Activated B cell treated with CpG ODN at 0.5 μM for 24 hours (primary cell): Measurements from ENCODE around the gene RGS7. TPM values are rescaled to one million over a fixed set of nuclear protein-coding genes. Genes with fewer than 3 reads are reported as not detected.

ENCODE experiments used
- ATAC-seq: fragments of 200-7000 bp; cut with Tn5 transposase; one replicate; pipeline ENCODE4 v1.10.0; 2021; ENCODE audit warnings: low read depth, mild to moderate bottlenecking, moderate library complexity
- CTCF ChIA-PET: fragments of 350-600 bp; sonication (Branson Sonifier 250); formaldehyde crosslinking; loops from one replicate; lab custom pipeline; 2021; ENCODE audit warnings: antibody characterized with exemption; lab: Charles Lee
- POLR2A ChIA-PET: fragments of 350-600 bp; sonication (Branson Sonifier 250); formaldehyde crosslinking; loops from one replicate; lab custom pipeline; 2021; ENCODE audit warnings: antibody characterized with exemption; lab: Charles Lee
- DNase-seq: peaks from one replicate; pipeline ENCODE4 v3.0.0; 2022
- H3K27ac Mint-ChIP-seq: one replicate; pipeline ENCODE4 v1.8.0; 2020; ENCODE audit warnings: mixed read lengths
- H3K27me3 Mint-ChIP-seq: one replicate; pipeline ENCODE4 v1.8.0; 2021; ENCODE audit warnings: mixed read lengths
- H3K36me3 Mint-ChIP-seq: one replicate; pipeline ENCODE4 v1.8.0; 2021; ENCODE audit warnings: low read depth, mixed read lengths
- H3K4me1 Mint-ChIP-seq: one replicate; pipeline ENCODE4 v1.8.0; 2021; ENCODE audit warnings: mixed read lengths
- H3K4me3 Mint-ChIP-seq: one replicate; pipeline ENCODE4 v1.8.0; 2020; ENCODE audit warnings: mild to moderate bottlenecking, mixed read lengths
- H3K9me3 Mint-ChIP-seq: one replicate; pipeline ENCODE4 v1.8.0; 2020; ENCODE audit warnings: mixed read lengths
- CTCF ChIP-seq: fragments of 200-600 bp; IDR thresholded peaks from one replicate; pipeline ENCODE4 v1.8.0; 2022; ENCODE audit warnings: antibody characterized with exemption, mild to moderate bottlenecking
- intact Hi-C: fragments of 100-400 bp; cut with micrococcal nuclease; formaldehyde crosslinking; loops from one replicate; pipeline ENCODE4 v1.15.1; 2024
- total RNA-seq: library from RNA; stranded (reverse); gene quantifications from 2 replicates; pipeline ENCODE4 v1.2.3, GENCODE V29; 2022

The RGS7 gene
- total RNA-seq, 1 donor from 2014 or later, result 0.49 TPM

GRCh38 chr1:241048622-241049021, 308.4 kb downstream of the RGS7 start:
- H3K27me3 Mint-ChIP-seq, result no peaks in the 10 kb centered on the region
- H3K4me1 Mint-ChIP-seq, result no peaks in the 10 kb centered on the region
- DNase-seq, result no peak
- no peak overlapping the region for H3K4me3 Mint-ChIP-seq
- POLR2A ChIA-PET, result no interaction called here
- CTCF ChIA-PET, result no interaction called here
- H3K27ac Mint-ChIP-seq, result no peak overlapping the region
- no peak for TF ChIP-seq CTCF
- no peaks in the 10 kb centered on the region for H3K36me3 Mint-ChIP-seq
- intact Hi-C loops, result no loop called here
- no peak for ATAC-seq
- H3K9me3 Mint-ChIP-seq, result peaks cover 3% of the 10 kb centered on the region

GRCh38 chr1:241045659-241046058, 311.3 kb downstream of the RGS7 start:
- no peak for TF ChIP-seq CTCF
- ChIA-PET CTCF (no interaction called here), POLR2A (no interaction called here)
- Mint-ChIP-seq H3K9me3 (peaks cover 3% of the 10 kb centered on the region), H3K27me3 (no peaks in the 10 kb centered on the region), H3K36me3 (no peaks in the 10 kb centered on the region), H3K27ac (no peak overlapping the region), H3K4me1 (no peaks in the 10 kb centered on the region), H3K4me3 (no peak overlapping the region)
- DNase-seq (no peak), ATAC-seq (no peak)
- intact Hi-C loops, result no loop called here

DNA sequence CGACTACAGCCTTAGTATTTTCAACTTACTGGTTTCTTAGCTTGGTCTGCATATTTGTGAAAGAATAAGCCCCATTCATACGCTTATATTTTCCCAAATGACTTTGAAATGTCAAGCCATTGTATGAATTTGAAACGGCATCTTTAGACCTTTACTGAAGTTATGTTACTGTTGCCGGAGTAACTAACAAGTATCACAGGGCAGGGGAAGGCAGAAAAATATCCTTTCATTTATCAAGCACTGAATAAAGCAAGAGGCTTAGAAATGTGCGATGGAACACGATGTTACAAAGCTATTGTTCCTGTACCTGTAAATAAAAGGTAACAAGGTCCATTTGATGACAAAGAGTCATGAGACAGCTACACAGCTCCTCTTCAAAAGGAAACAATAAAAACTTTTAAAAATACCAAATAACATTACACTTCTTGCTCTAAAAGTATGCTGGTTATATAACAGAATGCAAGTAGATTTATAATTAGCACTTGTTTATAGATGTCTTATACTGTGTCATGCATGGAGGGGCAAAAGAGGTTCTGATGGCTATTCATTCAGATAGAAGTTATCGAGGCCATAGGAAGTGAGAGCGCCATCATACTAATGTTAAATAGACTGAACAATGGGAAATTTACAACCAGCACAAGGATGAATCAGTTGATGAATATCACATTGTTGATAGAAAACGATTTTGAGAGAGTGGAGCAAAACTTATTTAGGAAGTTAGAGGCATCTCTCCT, 322.6 kb downstream of the RGS7 start:
- no peak for DNase-seq
- Mint-ChIP-seq H3K4me3 (no peak overlapping the region), H3K9me3 (peaks cover 2% of the 10 kb centered on the region), H3K27me3 (no peaks in the 10 kb centered on the region), H3K36me3 (no peaks in the 10 kb centered on the region), H3K27ac (no peak overlapping the region), H3K4me1 (no peaks in the 10 kb centered on the region)
- CTCF ChIA-PET, result no interaction called here
- no peak for ATAC-seq
- intact Hi-C loops, result no loop called here
- TF ChIP-seq CTCF, result no peak
- POLR2A ChIA-PET, result no interaction called here

- no peak for ATAC-seq
- no peak for TF ChIP-seq CTCF
- DNase-seq, result no peak
- H3K4me1 Mint-ChIP-seq, result no peaks in the 10 kb centered on the region
- H3K36me3 Mint-ChIP-seq, result no peaks in the 10 kb centered on the region
- ChIA-PET CTCF (no interaction called here), POLR2A (no interaction called here)
- intact Hi-C loops, result no loop called here
- peaks cover 4% of the 10 kb centered on the region for H3K9me3 Mint-ChIP-seq
- no peak overlapping the region for H3K4me3 Mint-ChIP-seq
- H3K27ac Mint-ChIP-seq, result no peak overlapping the region
- H3K27me3 Mint-ChIP-seq, result no peaks in the 10 kb centered on the region
Observed at GRCh38 chr1:241024834-241025233, 332.2 kb downstream of the RGS7 start.

- Mint-ChIP-seq H3K4me1 (no peaks in the 10 kb centered on the region), H3K27ac (no peak overlapping the region)
- CTCF ChIA-PET, result no interaction called here
Observed at GRCh38 chr1:241022366-241022765, 334.6 kb downstream of the RGS7 start.

More at GRCh38 chr1:241022366-241022765, 334.6 kb downstream of the RGS7 start:
- Mint-ChIP-seq H3K4me3 (no peak overlapping the region), H3K36me3 (no peaks in the 10 kb centered on the region), H3K27me3 (no peaks in the 10 kb centered on the region), H3K9me3 (peaks cover 14% of the 10 kb centered on the region)
- POLR2A ChIA-PET, result no interaction called here
- TF ChIP-seq CTCF, result no peak
- no peak for DNase-seq
- intact Hi-C loops, result no loop called here
- no peak for ATAC-seq
